Neural cell (in vitro differentiated cells): ENCODE results near the gene COG4.

Experiments used
- CTCF ChIP-seq: fragments of 450-650 bp; IDR thresholded peaks from 2 replicates; pipeline ENCODE4 v1.5.1; 2014; ENCODE audit warnings: antibody characterized with exemption, mild to moderate bottlenecking, moderate library complexity; ENCODE audit not compliant: poor library complexity, severe bottlenecking
- EP300 ChIP-seq: fragments of 450-650 bp; conservative IDR thresholded peaks from 2 replicates; pipeline ENCODE4 v1.6.1; 2014; ENCODE audit warnings: antibody characterized with exemption, mild to moderate bottlenecking, moderate library complexity; ENCODE audit not compliant: poor library complexity, severe bottlenecking
- EZH2 ChIP-seq: fragments of 200-600, 300-800 bp; shearing (Covaris generic), sonication (generic); IDR thresholded peaks from 2 replicates; pipeline ENCODE4 v1.6.1; 2014; ENCODE audit warnings: antibody characterized with exemption, low read length, borderline replicate concordance, mild to moderate bottlenecking; ENCODE audit not compliant: insufficient read depth, poor library complexity, severe bottlenecking
- MXI1 ChIP-seq: fragments of 450-650 bp; conservative IDR thresholded peaks from 2 replicates; pipeline ENCODE4 v1.6.1; 2014; ENCODE audit warnings: antibody characterized with exemption, mild to moderate bottlenecking; ENCODE audit not compliant: poor library complexity, severe bottlenecking
- POLR2AphosphoS5 ChIP-seq: IDR thresholded peaks from 2 replicates; pipeline ENCODE4 v1.6.1; 2012

DNA sequence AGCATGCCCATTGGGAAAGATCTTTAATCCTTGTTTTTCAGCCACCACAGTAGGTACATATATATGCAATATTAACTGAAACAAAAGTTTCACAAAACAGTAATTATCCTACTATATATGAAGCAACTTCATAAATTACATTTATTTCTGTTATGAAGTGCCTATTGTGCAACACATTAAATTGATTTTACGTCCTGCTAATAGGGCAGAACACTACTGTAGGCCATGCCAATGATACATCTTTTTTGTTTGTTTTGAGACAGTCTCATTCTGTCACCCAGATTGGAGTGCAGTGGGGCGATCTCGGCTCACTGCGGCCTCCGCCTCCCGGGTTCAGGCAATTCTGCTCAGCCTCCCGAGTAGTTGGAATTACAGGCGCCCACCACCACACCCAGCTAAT, 29.3 kb upstream of the COG4 start:
- no peak for TF ChIP-seq CTCF
- no peak for TF ChIP-seq EZH2
- no peak for TF ChIP-seq EP300
- no peak for TF ChIP-seq POLR2AphosphoS5
- no peak for TF ChIP-seq MXI1
